Measurements from ENCODE around the gene UMAD1.

GRCh38 chr7:7707806-7708205, 67.3 kb downstream of the UMAD1 start:
- TF ChIP-seq POLR2A (IDR thresholded peaks at IDR 0.05), result no peak
- no peak for TF ChIP-seq CTCF (IDR thresholded peaks at IDR 0.05)
